ENCODE data around the gene SLC9A5. TPM values are rescaled to one million over a fixed set of nuclear protein-coding genes. Genes with fewer than 3 reads are reported as not detected.

SLC9A5 gene
- total RNA-seq, 1 donor from 2014 or later, result 2.5 TPM

Other genes with a start within 250 kb of the SLC9A5 start
- 66.6 and 67.3 TPM in 2 replicates for gene CBFB, start 219.8 kb upstream of the SLC9A5 start, total RNA-seq
- 13.8 and 16.9 TPM in 2 replicates for gene PHAF1, start 139.0 kb upstream of the SLC9A5 start, total RNA-seq
- gene B3GNT9, start 98.0 kb upstream of the SLC9A5 start, total RNA-seq, result 0.64 and 0.93 TPM in 2 replicates
- gene TRADD, start 89.1 kb upstream of the SLC9A5 start, total RNA-seq, result 31.5 and 37.3 TPM in 2 replicates
- 5.6 and 6.5 TPM in 2 replicates for gene FBXL8, start 89.0 kb upstream of the SLC9A5 start, total RNA-seq
- 5.9 and 7.3 TPM in 2 replicates for gene HSF4, start 84.2 kb upstream of the SLC9A5 start, total RNA-seq
- 0.64 and 0.91 TPM in 2 replicates for gene NOL3, start 78.4 kb upstream of the SLC9A5 start, total RNA-seq
- 10.6 and 18.7 TPM in 2 replicates for gene MATCAP1, start 65.0 kb upstream of the SLC9A5 start, total RNA-seq
- not detected in 2 replicates for gene EXOC3L1, start 58.8 kb upstream of the SLC9A5 start, total RNA-seq
- gene E2F4, start 56.8 kb upstream of the SLC9A5 start, total RNA-seq, result 117 and 128 TPM in 2 replicates
- 6.8 and 6.9 TPM in 2 replicates for gene ELMO3, start 49.8 kb upstream of the SLC9A5 start, total RNA-seq
- gene TMEM208, start 21.8 kb upstream of the SLC9A5 start, total RNA-seq, result 37.1 and 41.3 TPM in 2 replicates
- gene FHOD1, start 1.5 kb upstream of the SLC9A5 start, total RNA-seq, result 45.5 and 50.4 TPM in 2 replicates
- 7.8 TPM in 2 replicates for gene PLEKHG4, start 30.6 kb downstream of the SLC9A5 start, total RNA-seq
- not detected in 2 replicates for gene KCTD19, start 77.8 kb downstream of the SLC9A5 start, total RNA-seq
- 0.49 and 0.69 TPM in 2 replicates for gene LRRC36, start 77.8 kb downstream of the SLC9A5 start, total RNA-seq
- 0.15 TPM in 1 of 2 replicates, not detected in the other for gene TPPP3, start 144.5 kb downstream of the SLC9A5 start, total RNA-seq
- gene ZDHHC1, start 167.5 kb downstream of the SLC9A5 start, total RNA-seq, result 2.8 and 3.8 TPM in 2 replicates
- 0.49 TPM in 1 of 2 replicates, not detected in the other for gene HSD11B2, start 182.1 kb downstream of the SLC9A5 start, total RNA-seq
- 70.2 and 74.5 TPM in 2 replicates for gene ATP6V0D1, start 232.2 kb downstream of the SLC9A5 start, total RNA-seq
- not detected in 2 replicates for gene AGRP, start 234.6 kb downstream of the SLC9A5 start, total RNA-seq